Endothelial cell (in vitro differentiated cells): ENCODE data around the gene AKAP13. TPM values are rescaled to one million over a fixed set of nuclear protein-coding genes. Genes with fewer than 3 reads are reported as not detected.
A peak's percentile ranks its signal among the peaks of the same experiment; 100 is the strongest.
"Not testable (repeated sequence)": the region's sequence is repeated elsewhere in the genome, so short reads cannot be mapped to it uniquely, and the experiment has no call there.

ENCODE experiments used
- DNase-seq: peaks from one replicate; pipeline ENCODE4 v3.0.0; 2021; ENCODE audit warnings: low spot score
- H3K27ac Mint-ChIP-seq: one replicate; pipeline ENCODE4 v1.8.0; 2021; ENCODE audit warnings: mixed read lengths, inconsistent platforms; ENCODE audit not compliant: unreplicated experiment
- H3K27me3 Mint-ChIP-seq: one replicate; pipeline ENCODE4 v1.8.0; 2021; ENCODE audit warnings: mild to moderate bottlenecking, moderate library complexity, mixed read lengths, inconsistent platforms; ENCODE audit not compliant: unreplicated experiment
- H3K36me3 Mint-ChIP-seq: one replicate; pipeline ENCODE4 v1.8.0; 2021; ENCODE audit warnings: mild to moderate bottlenecking, low read depth, mixed read lengths, inconsistent platforms; ENCODE audit not compliant: unreplicated experiment
- H3K4me1 Mint-ChIP-seq: one replicate; pipeline ENCODE4 v1.8.0; 2021; ENCODE audit warnings: mild to moderate bottlenecking, mixed read lengths, inconsistent platforms; ENCODE audit not compliant: unreplicated experiment
- H3K4me3 Mint-ChIP-seq: one replicate; pipeline ENCODE4 v1.8.0; 2021; ENCODE audit warnings: mild to moderate bottlenecking, mixed read lengths, inconsistent platforms; ENCODE audit not compliant: unreplicated experiment
- H3K9me3 Mint-ChIP-seq: one replicate; pipeline ENCODE4 v1.8.0; 2021; ENCODE audit warnings: mixed read lengths, inconsistent platforms; ENCODE audit not compliant: unreplicated experiment
- CTCF ChIP-seq: fragments of 200-600 bp; sonication (generic); IDR thresholded peaks from one replicate; pipeline ENCODE4 v1.5.0; 2021; ENCODE audit warnings: antibody characterized with exemption; ENCODE audit not compliant: unreplicated experiment
- total RNA-seq: library from RNA; stranded (reverse); fragmentation: NEBNext Ultra II Directional; extraction: Animal tissue kit (Norgen Biotek cat#: 25700); gene quantifications from one replicate; pipeline ENCODE4 v1.2.1, GENCODE V29; 2021; ENCODE audit not compliant: unreplicated experiment

Gene AKAP13
- total RNA-seq, 1 donor from 2014 or later, result 249 TPM

- H3K9me3 Mint-ChIP-seq, result no peaks in the 10 kb centered on the region
- H3K36me3 Mint-ChIP-seq, result peaks cover 14% of the 10 kb centered on the region
- H3K27me3 Mint-ChIP-seq, result peaks cover 7% of the 10 kb centered on the region
- peaks cover 37% of the 10 kb centered on the region for H3K4me1 Mint-ChIP-seq
- H3K27ac Mint-ChIP-seq, result peak overlapping the region; percentile 96
- DNase-seq, result peak; percentile 28
- H3K4me3 Mint-ChIP-seq, result no peak overlapping the region
- no peak for TF ChIP-seq CTCF
Measured at GRCh38 chr15:85527895-85528294, 147.5 kb downstream of the AKAP13 start.

GRCh38 chr15:85530079-85530478, 149.7 kb downstream of the AKAP13 start:
- no peak for TF ChIP-seq CTCF
- Mint-ChIP-seq H3K4me3 (no peak overlapping the region), H3K9me3 (no peaks in the 10 kb centered on the region), H3K36me3 (peaks cover 16% of the 10 kb centered on the region), H3K27me3 (peaks cover 9% of the 10 kb centered on the region), H3K4me1 (peaks cover 40% of the 10 kb centered on the region), H3K27ac (peak overlapping the region; percentile 78)
- no peak for DNase-seq

- TF ChIP-seq CTCF, result no peak
- no peaks in the 10 kb centered on the region for H3K9me3 Mint-ChIP-seq
- peaks cover 42% of the 10 kb centered on the region for H3K4me1 Mint-ChIP-seq
- peaks cover 19% of the 10 kb centered on the region for H3K36me3 Mint-ChIP-seq
- H3K4me3 Mint-ChIP-seq, result no peak overlapping the region
- peaks cover 9% of the 10 kb centered on the region for H3K27me3 Mint-ChIP-seq
- peak overlapping the region; percentile 11 for H3K27ac Mint-ChIP-seq
- DNase-seq, result no peak
Measured at GRCh38 chr15:85531083-85531482, 150.7 kb downstream of the AKAP13 start.

- peaks cover 36% of the 10 kb centered on the region for H3K4me1 Mint-ChIP-seq
- H3K36me3 Mint-ChIP-seq, result peaks cover 9% of the 10 kb centered on the region
- no peak overlapping the region for H3K4me3 Mint-ChIP-seq
- no peak overlapping the region for H3K27ac Mint-ChIP-seq
- no peaks in the 10 kb centered on the region for H3K9me3 Mint-ChIP-seq
- TF ChIP-seq CTCF, result no peak
- H3K27me3 Mint-ChIP-seq, result peaks cover 8% of the 10 kb centered on the region
- no peak for DNase-seq
Measured at GRCh38 chr15:85532689-85533088, 152.3 kb downstream of the AKAP13 start.

GRCh38 chr15:85534031-85534430, 153.6 kb downstream of the AKAP13 start:
- no peak for DNase-seq
- Mint-ChIP-seq H3K27me3 (peaks cover 5% of the 10 kb centered on the region), H3K9me3 (no peaks in the 10 kb centered on the region), H3K4me3 (no peak overlapping the region), H3K36me3 (peaks cover 9% of the 10 kb centered on the region), H3K27ac (peak overlapping the region; percentile 20), H3K4me1 (peaks cover 24% of the 10 kb centered on the region)
- TF ChIP-seq CTCF, result no peak

- H3K9me3 Mint-ChIP-seq, H3K27ac Mint-ChIP-seq, H3K27me3 Mint-ChIP-seq, DNase-seq, H3K36me3 Mint-ChIP-seq, H3K4me3 Mint-ChIP-seq: not testable (repeated sequence)
- H3K4me1 Mint-ChIP-seq, result peaks cover 20% of the 10 kb centered on the region
Measured at GRCh38 chr15:85535533-85536330, 155.3 kb downstream of the AKAP13 start.
